LNCaP clone FGC (cell line): ENCODE results near the gene TMEM86B.

Experiments used
- DNase-seq: peaks from one replicate; pipeline ENCODE4 v3.0.0-alpha.2; 2011; ENCODE audit warnings: low read depth
- H3K4me3 ChIP-seq: 2 replicates; pipeline ENCODE4 v1.5.1; 2011; ENCODE audit warnings: mild to moderate bottlenecking, low read depth, low read length, control low read depth
- CTCF ChIP-seq: IDR thresholded peaks from 2 replicates; pipeline ENCODE4 v1.5.1; 2012; ENCODE audit warnings: mild to moderate bottlenecking; ENCODE audit not compliant: control insufficient read depth, insufficient read depth; ENCODE audit errors: extremely low read depth

Gene TMEM86B

GRCh38 chr19:55241143-55241934 is 12.8 kb upstream of the TMEM86B start:
- no peak overlapping the region for H3K4me3 ChIP-seq
- TF ChIP-seq CTCF, result no peak
- no peak for DNase-seq

GRCh38 chr19:55240713-55241020 is 12.1 kb upstream of the TMEM86B start:
- H3K4me3 ChIP-seq, result no peak overlapping the region
- no peak for TF ChIP-seq CTCF
- DNase-seq, result no peak

GRCh38 chr19:55239004-55239403 is 10.4 kb upstream of the TMEM86B start:
- H3K4me3 ChIP-seq, result no peak overlapping the region
- DNase-seq, result no peak
- TF ChIP-seq CTCF, result no peak

- no peak overlapping the region for H3K4me3 ChIP-seq
- no peak for DNase-seq
- no peak for TF ChIP-seq CTCF
Observed at GRCh38 chr19:55238030-55238429, 9.5 kb upstream of the TMEM86B start.

- H3K4me3 ChIP-seq, result no peak overlapping the region
- no peak for DNase-seq
- TF ChIP-seq CTCF, result no peak
Observed at GRCh38 chr19:55232986-55233385, 4.4 kb upstream of the TMEM86B start.

GRCh38 chr19:55232286-55232602 is 3.7 kb upstream of the TMEM86B start:
- H3K4me3 ChIP-seq, result no peak overlapping the region
- no peak for TF ChIP-seq CTCF
- no peak for DNase-seq
